ENCODE results near the gene CNOT4. TPM values are rescaled to one million over a fixed set of nuclear protein-coding genes. Genes with fewer than 3 reads are reported as not detected.

The CNOT4 gene
- total and polyA plus RNA-seq, 2 of the 13 experiments (the other 11 are each of a cell fraction or from before 2014, with no cell fraction given), result 7.4 to 8.4 TPM

DNA sequence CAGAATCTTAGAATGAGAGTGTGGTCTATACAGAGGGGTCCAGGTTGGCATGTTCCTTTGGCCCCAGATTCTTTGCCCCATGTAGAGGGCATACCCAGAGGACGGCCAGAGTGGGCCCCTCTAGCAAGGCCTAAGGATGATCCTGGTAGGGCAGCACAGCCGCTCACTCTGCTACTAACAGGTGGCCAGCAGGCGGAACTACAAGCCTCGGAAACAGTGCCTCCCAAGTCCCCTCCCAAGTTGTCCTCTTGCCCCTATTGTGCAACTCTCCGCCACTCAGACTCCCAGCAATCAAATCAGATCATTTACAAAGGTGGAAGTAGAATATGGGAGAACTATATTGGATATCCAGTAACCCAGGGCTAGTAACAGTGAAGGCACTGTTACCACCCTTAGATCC, 168.9 kb downstream of the CNOT4 start (continued):
- TF ChIP-seq ZBTB2 (CRISPR knock-in tag; IDR thresholded peaks at IDR 0.05; ENCODE audit: low read depth) (no peak), GFI1 (CRISPR knock-in tag; IDR thresholded peaks at IDR 0.05; ENCODE audit: borderline replicate concordance) (peak; percentile 61), ZNF784 (CRISPR knock-in tag; IDR thresholded peaks at IDR 0.05; ENCODE audit: borderline replicate concordance) (no peak), ZNF644 (CRISPR knock-in tag; IDR thresholded peaks at IDR 0.05; ENCODE audit: low read depth) (peak; percentile 45; the same call in 1 of the 2 replicates)
- TF ChIP-seq, protein P1, sequence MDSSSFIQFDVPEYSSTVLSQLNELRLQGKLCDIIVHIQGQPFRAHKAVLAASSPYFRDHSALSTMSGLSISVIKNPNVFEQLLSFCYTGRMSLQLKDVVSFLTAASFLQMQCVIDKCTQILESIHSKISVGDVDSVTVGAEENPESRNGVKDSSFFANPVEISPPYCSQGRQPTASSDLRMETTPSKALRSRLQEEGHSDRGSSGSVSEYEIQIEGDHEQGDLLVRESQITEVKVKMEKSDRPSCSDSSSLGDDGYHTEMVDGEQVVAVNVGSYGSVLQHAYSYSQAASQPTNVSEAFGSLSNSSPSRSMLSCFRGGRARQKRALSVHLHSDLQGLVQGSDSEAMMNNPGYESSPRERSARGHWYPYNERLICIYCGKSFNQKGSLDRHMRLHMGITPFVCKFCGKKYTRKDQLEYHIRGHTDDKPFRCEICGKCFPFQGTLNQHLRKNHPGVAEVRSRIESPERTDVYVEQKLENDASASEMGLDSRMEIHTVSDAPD (CRISPR knock-in tag; IDR thresholded peaks at IDR 0.05), result no peak

DNA sequence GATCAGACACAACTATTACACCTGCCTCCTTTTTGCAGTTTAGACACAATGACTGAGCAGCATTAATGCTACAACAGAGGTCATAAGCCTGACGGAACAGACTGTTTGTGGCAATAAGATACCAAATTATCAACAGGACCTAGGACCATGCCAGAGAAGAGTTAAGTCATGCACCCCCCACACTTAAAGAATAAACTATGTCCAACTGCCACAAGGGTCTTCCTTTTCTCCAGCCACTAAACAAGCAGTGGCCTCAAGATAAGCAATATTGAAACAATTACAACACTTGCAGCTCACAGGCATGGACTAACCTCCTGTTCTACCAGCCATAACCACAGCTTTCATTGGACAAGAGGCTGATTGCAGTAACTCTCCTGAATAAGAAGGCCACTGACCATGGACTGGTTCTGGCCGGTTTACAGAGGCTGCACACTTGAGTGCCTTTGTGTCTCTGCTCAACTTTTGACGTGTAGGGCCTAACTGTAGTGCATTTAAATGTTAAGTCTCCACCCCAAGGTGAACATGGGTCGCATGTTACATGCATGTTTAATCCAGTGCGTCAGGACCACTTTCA, 171.8 kb downstream of the CNOT4 start:
- Histone ChIP-seq H3K9me3 (ENCODE audit: low read length) (no peaks in the 10 kb centered on the region), H4K20me1 (ENCODE audit: insufficient read depth, low read length) (no peaks in the 10 kb centered on the region), H3K27ac (ENCODE audit: extremely low read length, insufficient read depth, low read length) (no peak overlapping the region), H3K4me2 (ENCODE audit: low read depth, low read length) (no peak overlapping the region), H3K9ac (ENCODE audit: insufficient read depth, low read depth, low read length) (no peak overlapping the region), H3K4me3 (replicated peaks in 1 of 3; ENCODE audit: insufficient read depth in 1 of 3, low read depth in 2 of 3, low read length in 3 of 3) (no peak overlapping the region), H3K4me1 (ENCODE audit: insufficient read depth, low read length) (peaks cover 9% of the 10 kb centered on the region; the same call in 1 of the 2 replicates), H3K27me3 (ENCODE audit: control insufficient read depth in 1 of 2, insufficient read depth in 2 of 2, low read length in 2 of 2) (no peaks in the 10 kb centered on the region), H3K36me3 (replicated peaks in 1 of 2; ENCODE audit: control insufficient read depth in 1 of 2, insufficient read depth in 2 of 2, low read length in 2 of 2) (no peaks in the 10 kb centered on the region), H2AFZ (ENCODE audit: low read length) (no peak overlapping the region), H3K79me2 (ENCODE audit: insufficient read depth, low read length) (no peaks in the 10 kb centered on the region)
- in situ Hi-C loops (cut with HindIII; ENCODE audit: extremely low pct_ligation_motif_present, low pct_unique_long_range_greater_than_20kb) (no loop called here), intact Hi-C loops (cut with micrococcal nuclease; ENCODE audit: unreplicated experiment) (no loop called here)
- ATAC-seq, result no peak
- POLR2A ChIA-PET, result no interaction called here
- DNase-seq (ENCODE audit: low spot score), result no peak
- 16% methylated on average over 5 of the region's 5 CpGs for WGBS (ENCODE audit: low lambda C conversion rate)
- FAIRE-seq, result no peak
- CTCF ChIA-PET (ENCODE audit: low intra/inter-chr PET ratio, low total read pairs), result interaction anchor here (0.8 to 3.7 kb wide), 2 partner anchors 56 to 57 kb away, joined by 3 to 81 read pairs; no protein-coding TSS in a partner anchor
- no TSS peak for BruUV-seq (replicated peaks)
- TF ChIP-seq GTF3A (CRISPR knock-in tag; conservative IDR thresholded peaks at IDR 0.05), result no peak
- TF ChIP-seq HMGXB3 (CRISPR knock-in tag; IDR thresholded peaks at IDR 0.05; ENCODE audit: borderline replicate concordance), result no peak
- TF ChIP-seq ZNF296 (CRISPR knock-in tag; conservative IDR thresholded peaks at IDR 0.05), result no peak
- TF ChIP-seq YY1 (IDR thresholded peaks at IDR 0.05; ENCODE audit: insufficient read depth, insufficient replicate concordance, low read depth, low read length), result no peak
- TF ChIP-seq ZNF879 (CRISPR knock-in tag; IDR thresholded peaks at IDR 0.05), result no peak
- no peak for TF ChIP-seq MAFG (CRISPR knock-in tag; IDR thresholded peaks at IDR 0.05)
- TF ChIP-seq RFXANK (CRISPR knock-in tag; IDR thresholded peaks at IDR 0.05), result no peak
- TF ChIP-seq ZBTB33 (CRISPR knock-in tag; IDR thresholded peaks at IDR 0.05), result no peak

Data from HepG2 (cell line).